ENCODE data around the gene TBC1D2B. TPM values are rescaled to one million over a fixed set of nuclear protein-coding genes. Genes with fewer than 3 reads are reported as not detected.
"Not testable (repeated sequence)": the region's sequence is repeated elsewhere in the genome, so short reads cannot be mapped to it uniquely, and the experiment has no call there.

Gene TBC1D2B
- total RNA-seq, 4 donors from 2014 or later: 32.4 to 41.7 (median 35.3) TPM

DNA sequence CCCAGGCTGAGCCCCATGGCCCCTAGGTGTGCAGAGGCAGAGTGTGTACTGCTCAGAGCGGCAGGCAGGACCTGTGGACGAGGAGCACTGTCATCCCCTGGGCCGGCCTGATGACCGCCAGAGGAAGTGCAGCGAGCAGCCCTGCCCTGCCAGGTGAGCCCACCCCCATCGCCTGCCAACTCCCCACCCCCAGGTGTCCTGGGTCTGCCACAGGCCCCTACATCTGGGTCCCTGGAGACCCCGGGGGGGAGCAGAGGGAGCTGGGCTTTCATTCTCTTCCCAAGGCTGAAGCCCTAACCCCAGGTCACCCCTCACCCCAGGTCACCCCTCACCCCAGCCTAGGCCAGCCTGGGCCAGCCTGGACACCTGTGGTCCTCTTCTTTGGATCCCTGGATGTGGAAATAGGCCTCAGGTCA, 93.1 kb downstream of the TBC1D2B start:
- no peak overlapping the region for H3K4me3 ChIP-seq (ENCODE audit: low read depth, poor library complexity, severe bottlenecking)
- 79% methylated on average over 5 of the region's 7 CpGs; no CpG with 5 or more reads in 1 of the 2 donors for WGBS, 2 donors
- DNase-seq (ENCODE audit: low spot score in 2 of 2): peak in 1 of 2 donors; percentile 71
- intact Hi-C loops (cut with DNase I; ENCODE audit: low total_unique reads): no loop called here
- no peak for TF ChIP-seq POLR2A (IDR thresholded peaks at IDR 0.05)
- TF ChIP-seq, protein P1, sequence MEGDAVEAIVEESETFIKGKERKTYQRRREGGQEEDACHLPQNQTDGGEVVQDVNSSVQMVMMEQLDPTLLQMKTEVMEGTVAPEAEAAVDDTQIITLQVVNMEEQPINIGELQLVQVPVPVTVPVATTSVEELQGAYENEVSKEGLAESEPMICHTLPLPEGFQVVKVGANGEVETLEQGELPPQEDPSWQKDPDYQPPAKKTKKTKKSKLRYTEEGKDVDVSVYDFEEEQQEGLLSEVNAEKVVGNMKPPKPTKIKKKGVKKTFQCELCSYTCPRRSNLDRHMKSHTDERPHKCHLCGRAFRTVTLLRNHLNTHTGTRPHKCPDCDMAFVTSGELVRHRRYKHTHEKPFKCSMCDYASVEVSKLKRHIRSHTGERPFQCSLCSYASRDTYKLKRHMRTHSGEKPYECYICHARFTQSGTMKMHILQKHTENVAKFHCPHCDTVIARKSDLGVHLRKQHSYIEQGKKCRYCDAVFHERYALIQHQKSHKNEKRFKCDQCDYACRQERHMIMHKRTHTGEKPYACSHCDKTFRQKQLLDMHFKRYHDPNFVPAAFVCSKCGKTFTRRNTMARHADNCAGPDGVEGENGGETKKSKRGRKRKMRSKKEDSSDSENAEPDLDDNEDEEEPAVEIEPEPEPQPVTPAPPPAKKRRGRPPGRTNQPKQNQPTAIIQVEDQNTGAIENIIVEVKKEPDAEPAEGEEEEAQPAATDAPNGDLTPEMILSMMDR (IDR thresholded peaks at IDR 0.05): no peak

DNA sequence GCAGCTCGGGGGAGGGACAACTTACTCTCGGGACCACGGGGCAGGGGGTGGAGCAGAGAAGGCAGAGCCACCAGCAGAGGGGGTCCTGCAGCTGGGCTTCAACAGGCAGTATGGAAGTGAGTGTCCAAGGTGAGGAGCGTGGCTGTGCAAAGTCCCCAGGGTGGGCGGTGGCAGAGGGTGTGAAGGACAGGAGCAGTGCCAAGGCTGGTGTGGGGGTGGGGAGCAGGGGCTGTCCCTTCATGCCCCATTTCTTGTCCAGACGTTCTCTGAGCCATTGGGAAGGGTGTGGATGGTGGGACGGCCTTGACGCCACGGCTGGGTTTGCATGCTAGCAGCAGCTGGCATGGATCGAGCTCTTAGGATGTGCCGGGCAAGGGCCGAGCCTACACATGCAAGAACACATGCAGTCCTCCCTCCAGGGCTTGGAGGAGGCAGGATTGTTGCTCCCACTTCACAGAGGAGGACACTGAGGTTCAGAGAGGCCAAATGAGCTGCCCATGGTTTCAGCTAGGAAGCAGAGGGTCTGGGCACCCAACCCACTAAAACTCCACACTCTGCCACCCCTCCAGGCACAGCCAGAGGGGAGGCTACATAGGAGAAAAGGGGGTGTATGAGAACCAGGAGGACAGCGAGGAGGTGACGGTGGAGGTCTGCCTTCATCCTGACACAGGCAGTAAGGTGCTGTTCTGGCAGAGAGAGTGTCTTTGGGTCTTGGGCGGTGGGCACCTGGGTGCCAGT, 93.6 kb downstream of the TBC1D2B start:
- DNase-seq (ENCODE audit: low spot score in 2 of 2): peak in 1 of 2 donors; percentile 80
- 33 to 47% methylated on average over 15 of the region's 15 CpGs for WGBS, 2 donors

DNA sequence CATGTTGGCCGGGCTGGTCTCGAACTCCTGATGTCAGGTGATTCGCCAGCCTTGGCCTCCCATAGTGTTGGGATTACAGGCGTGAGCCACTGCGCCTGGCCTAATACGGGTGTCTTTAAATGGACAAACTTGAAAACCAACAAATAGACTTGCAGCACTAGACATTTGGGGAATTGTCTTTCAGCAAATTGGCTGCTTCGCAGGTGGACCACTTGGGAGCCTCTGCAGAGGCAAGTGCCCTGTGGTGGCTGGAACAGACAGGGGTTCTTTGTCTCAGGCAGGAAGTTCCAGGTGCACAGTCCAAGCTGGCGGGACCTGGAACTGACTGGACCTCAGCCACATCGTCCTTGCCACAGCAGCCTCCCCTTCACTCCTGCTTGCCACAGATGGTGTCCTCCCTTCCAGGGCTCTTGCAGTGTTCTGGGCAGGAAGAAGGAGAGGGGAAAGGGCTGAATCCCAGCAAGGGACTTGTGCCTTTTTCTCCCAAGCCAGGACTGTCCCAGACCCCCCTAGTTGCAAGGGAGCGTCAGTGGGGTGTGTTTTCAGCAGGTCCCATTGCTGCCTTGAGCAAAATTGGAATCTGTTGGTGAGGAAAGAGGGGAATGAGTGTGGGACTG, 94.3 kb downstream of the TBC1D2B start:
- intact Hi-C loops (cut with DNase I; ENCODE audit: low total_unique reads): no loop called here
- H3K4me3 ChIP-seq (ENCODE audit: low read depth, poor library complexity, severe bottlenecking): no peak overlapping the region
- DNase-seq (ENCODE audit: low spot score in 2 of 2): peak in 1 of 2 donors; percentile 53
- TF ChIP-seq, protein P1 (IDR thresholded peaks at IDR 0.05): no peak
- TF ChIP-seq POLR2A (IDR thresholded peaks at IDR 0.05): no peak
- WGBS, 2 donors: 86 to 88% methylated on average over 9 of the region's 10 CpGs

More for the DNA sequence above, 93.6 kb downstream of the TBC1D2B start:
- intact Hi-C loops (cut with DNase I; ENCODE audit: low total_unique reads): no loop called here
- TF ChIP-seq, protein P1 (IDR thresholded peaks at IDR 0.05): no peak
- no peak for TF ChIP-seq POLR2A (IDR thresholded peaks at IDR 0.05)
- no peak overlapping the region for H3K4me3 ChIP-seq (ENCODE audit: low read depth, poor library complexity, severe bottlenecking)

DNA sequence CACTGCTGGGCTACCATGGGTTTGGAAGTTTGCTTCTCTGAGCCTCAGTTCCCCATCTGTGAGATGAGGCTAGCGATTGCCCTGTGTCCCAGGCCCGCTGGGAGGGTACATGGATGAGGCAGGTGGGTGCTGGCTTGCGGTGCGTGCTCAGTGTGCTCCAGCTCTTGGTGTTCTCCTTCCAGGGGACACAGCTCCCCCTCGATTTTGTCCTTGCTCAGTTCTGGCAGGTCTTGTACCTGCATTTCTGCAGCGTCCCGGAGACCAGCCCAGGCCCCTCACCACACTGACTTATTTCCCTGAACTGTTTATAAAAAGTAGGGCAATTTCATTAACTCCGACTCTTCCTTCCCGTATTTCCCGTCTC, 95.4 kb downstream of the TBC1D2B start:
- 85 to 88% methylated on average over 10 of the region's 10 CpGs for WGBS, 2 donors

DNA sequence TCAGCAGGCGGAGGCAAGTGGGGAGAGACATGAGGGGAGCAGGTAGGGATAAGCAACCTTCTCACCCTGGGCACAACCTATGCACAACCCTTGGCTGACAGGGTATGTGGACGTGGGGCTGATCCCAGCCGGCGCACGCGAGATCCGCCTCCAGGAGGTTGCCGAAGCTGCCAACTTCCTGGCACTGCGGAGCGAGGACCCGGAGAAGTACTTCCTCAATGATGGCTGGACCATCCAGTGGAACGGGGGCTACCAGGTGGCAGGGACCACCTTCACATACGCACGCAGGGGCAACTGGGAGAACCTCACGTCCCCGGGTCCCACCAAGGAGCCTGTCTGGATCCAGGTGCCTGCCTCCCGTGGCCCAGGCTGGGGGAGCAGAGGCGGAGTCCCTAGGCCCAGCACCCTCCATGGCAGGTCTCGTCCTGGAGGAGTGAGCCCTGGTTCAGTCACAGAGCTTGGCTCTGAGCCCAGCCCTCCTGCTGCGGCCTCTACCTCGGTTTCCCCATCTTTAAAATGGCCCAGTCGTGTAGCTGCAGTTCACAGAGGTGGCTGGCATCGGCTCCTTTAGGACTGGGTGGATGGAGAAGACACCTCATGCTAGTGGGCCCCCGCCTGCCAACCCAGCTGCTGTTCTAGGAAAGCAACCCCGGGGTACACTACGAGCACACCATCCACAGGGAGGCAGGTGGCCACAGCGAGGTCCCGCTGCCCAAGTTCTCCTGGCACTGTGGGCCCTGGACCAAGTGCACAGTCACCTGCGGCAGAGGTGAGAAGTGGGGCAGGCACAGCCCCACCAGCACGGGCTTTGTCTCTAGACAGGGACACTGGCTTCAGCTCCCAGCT, 96.0 kb downstream of the TBC1D2B start:
- intact Hi-C loops (cut with DNase I; ENCODE audit: low total_unique reads): no loop called here
- TF ChIP-seq, protein P1 (IDR thresholded peaks at IDR 0.05): no peak
- no peak for TF ChIP-seq POLR2A (IDR thresholded peaks at IDR 0.05)
- peak in 1 of 2 donors; percentile 83 for DNase-seq (ENCODE audit: low spot score in 2 of 2)
- 78 to 86% methylated on average over 28 to 29 of the region's 30 CpGs for WGBS, 2 donors
- H3K4me3 ChIP-seq (ENCODE audit: low read depth, poor library complexity, severe bottlenecking): no peak overlapping the region

More for the DNA sequence above, 95.4 kb downstream of the TBC1D2B start:
- TF ChIP-seq POLR2A (IDR thresholded peaks at IDR 0.05): no peak
- TF ChIP-seq, protein P1 (IDR thresholded peaks at IDR 0.05): no peak
- peak in 1 of 2 donors; percentile 65 for DNase-seq (ENCODE audit: low spot score in 2 of 2)
- no peak overlapping the region for H3K4me3 ChIP-seq (ENCODE audit: low read depth, poor library complexity, severe bottlenecking)
- intact Hi-C loops (cut with DNase I; ENCODE audit: low total_unique reads): no loop called here

DNA sequence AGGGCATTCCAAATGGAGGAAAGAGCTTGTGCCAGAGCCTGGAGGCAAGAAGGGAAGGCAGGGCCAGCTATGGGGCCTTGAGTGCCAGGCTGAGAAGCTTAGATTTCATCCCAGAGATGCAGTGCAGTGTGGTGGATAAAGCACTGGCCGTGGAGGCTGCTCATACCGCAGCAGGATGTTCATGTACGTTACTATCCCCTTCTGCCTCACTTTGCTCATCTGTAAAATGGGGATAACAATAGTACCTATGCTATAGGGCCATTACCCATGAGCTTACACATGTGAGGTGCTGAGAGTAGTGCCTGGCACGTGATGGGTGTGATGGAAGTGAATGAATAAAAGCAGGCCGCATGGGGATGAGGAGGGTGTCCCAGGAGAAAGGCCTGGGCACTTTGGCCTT, 96.8 kb downstream of the TBC1D2B start:
- H3K4me3 ChIP-seq (ENCODE audit: low read depth, poor library complexity, severe bottlenecking); intact Hi-C loops (cut with DNase I; ENCODE audit: low total_unique reads): not testable (repeated sequence)
- 88 to 91% methylated on average over 5 of the region's 5 CpGs for WGBS, 2 donors
- DNase-seq (ENCODE audit: low spot score in 2 of 2): peak in 1 of 2 donors; percentile 20

Measured in lower leg skin (tissue), 4 donors.